AG10803 (cell line): ENCODE measurements around the gene CRNKL1.

ENCODE experiments used
- DNase-seq: peaks from one replicate; pipeline ENCODE4 v3.0.0; 2010; ENCODE audit warnings: low read depth
- H3K4me3 ChIP-seq: 2 replicates; pipeline ENCODE4 v1.5.1; 2011; ENCODE audit warnings: mild to moderate bottlenecking, low read length, control low read depth
- TF ChIP-seq, protein P1 (sequence below): conservative IDR thresholded peaks from 2 replicates; pipeline ENCODE4 v1.5.1; 2011; ENCODE audit warnings: mild to moderate bottlenecking, low read length, control low read depth, inconsistent platforms

Gene CRNKL1

DNA sequence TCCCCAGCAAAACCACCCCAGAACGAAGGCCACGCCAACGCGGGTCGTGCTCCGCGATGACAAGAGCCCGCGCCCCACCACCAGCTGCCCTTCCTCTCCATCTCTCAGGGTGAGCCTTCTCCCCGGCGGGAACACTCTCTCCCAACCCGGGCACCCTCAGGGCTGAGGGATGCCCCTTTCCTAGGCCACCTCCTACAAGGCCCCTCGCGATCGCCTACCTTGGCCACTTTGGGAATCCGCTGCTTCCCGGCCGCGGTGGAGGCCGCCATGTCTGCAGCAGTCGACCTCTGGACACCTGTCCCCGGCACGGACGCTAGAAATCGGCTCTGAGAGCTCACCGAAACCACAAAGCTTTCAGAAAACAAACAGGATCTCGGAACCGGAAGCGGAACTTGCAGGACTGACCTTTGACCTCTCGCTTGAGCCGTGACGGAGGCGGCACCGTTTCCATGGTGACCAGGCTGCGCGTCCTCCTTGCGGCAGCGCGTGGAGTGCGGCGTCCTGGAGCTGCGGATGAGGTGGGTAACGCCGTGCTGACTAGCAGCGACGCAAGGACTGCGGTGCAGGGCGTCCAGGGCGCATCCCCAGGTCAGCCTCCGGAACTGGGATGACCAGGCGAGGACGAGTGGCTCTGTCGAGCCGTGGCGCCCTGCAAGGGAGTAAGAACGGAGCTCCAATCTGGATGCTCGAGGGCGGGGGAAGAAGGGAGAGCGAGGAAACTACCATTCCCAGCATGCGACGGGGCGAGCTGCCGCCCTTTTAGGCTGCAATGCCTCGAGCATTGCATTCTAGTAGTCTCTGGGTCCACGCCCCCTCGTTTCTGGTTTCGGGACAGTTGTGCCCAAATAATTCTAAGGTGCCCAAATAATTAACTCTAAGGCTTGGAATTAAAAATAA lies at the start of gene CRNKL1, which contains the start of gene CFAP61:
TSS of gene CRNKL1 (minus strand) at position 393 of the 897 bp plus-strand sequence. CDS start at position 269, 124 bp downstream.
TSS of gene CFAP61 (plus strand) at position 459 of the 897 bp plus-strand sequence. CDS start 4,122 bp downstream, outside the sequence.
- TF ChIP-seq, protein P1, sequence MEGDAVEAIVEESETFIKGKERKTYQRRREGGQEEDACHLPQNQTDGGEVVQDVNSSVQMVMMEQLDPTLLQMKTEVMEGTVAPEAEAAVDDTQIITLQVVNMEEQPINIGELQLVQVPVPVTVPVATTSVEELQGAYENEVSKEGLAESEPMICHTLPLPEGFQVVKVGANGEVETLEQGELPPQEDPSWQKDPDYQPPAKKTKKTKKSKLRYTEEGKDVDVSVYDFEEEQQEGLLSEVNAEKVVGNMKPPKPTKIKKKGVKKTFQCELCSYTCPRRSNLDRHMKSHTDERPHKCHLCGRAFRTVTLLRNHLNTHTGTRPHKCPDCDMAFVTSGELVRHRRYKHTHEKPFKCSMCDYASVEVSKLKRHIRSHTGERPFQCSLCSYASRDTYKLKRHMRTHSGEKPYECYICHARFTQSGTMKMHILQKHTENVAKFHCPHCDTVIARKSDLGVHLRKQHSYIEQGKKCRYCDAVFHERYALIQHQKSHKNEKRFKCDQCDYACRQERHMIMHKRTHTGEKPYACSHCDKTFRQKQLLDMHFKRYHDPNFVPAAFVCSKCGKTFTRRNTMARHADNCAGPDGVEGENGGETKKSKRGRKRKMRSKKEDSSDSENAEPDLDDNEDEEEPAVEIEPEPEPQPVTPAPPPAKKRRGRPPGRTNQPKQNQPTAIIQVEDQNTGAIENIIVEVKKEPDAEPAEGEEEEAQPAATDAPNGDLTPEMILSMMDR = 0 out of 2 replicates have a peak, but pooled peaks have one; percentile 1
- DNase-seq = peak; percentile 94
- H3K4me3 ChIP-seq = peak within 1 kb of the TSS; percentile 93

DNA sequence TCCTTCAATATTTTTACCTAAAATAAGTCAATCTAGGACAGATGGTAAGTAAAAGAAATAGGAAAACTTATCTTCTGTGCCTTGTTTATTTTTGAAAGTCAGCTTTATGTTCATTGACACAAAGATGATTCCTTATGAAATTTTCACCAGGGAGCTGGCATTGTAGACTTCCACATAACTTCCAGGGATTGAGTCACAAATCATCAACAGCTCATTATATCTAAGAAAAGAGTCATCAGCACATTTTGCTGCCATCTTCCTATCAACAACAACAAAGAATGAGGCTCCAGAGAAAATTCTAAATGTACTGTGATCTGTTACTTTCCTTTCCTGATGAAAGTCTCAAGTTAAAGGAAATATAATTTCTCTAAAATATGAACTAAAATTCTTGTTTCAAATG lies 48.6 kb upstream of the CRNKL1 start:
- DNase-seq = no peak
- TF ChIP-seq, protein P1 = no peak
- no peak overlapping the region for H3K4me3 ChIP-seq

DNA sequence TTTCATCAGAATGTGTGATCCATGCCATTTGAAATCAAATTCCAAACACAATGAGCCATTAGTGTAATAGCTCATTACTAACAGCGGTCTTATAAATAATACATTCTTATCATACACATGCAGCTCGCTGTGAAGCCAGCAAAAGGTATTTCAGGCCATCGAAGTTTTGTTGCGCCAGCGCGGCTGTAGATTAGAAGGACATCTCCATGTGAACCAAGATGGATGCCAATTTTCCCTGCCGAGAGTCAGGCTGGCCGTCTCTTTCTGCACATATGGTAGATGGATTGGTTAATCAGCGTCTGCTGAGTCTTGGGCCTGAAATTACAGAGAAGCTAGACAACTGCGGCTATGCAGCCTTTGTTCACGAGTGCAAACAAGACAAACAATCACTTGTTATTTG lies 44.2 kb upstream of the CRNKL1 start:
- H3K4me3 ChIP-seq = no peak overlapping the region
- TF ChIP-seq, protein P1 = no peak
- DNase-seq = peak; percentile 61

DNA sequence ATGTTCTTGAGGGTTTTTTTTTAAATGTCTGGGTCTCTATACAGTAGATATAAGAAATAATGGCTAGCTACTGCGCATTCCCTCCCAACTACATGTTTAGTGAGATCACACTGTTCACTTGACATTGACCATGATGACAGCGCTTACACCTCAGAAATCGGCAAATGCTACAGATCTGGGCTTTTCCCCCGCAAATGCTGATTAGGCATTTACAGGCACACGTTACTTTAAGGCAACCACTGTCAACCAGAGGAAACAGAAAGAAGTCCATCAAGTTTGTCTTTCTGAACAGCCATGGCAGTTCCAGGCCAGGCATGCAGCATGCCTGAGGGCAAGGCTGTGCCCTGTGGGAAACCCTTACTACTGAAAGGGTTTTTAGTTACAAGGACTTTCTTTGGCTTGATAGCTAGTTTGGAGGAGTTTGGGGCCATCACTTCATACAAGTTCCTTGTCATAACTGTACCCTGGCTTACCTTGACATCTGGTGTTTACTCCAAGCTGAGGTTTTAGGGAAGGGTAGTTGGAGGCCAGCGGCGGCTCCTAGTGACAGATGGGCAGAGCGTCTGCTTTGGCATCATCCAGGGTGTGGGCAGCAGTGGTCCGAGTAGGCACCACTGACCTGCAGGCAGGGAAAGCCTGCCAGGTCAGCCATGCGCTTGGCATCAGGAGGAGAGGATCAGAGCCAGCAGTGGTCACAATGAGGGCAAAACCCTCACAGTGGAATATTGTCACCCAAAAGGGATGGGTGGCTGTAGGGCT lies 43.0 kb upstream of the CRNKL1 start:
- DNase-seq = no peak
- H3K4me3 ChIP-seq = no peak overlapping the region
- TF ChIP-seq, protein P1 = no peak

DNA sequence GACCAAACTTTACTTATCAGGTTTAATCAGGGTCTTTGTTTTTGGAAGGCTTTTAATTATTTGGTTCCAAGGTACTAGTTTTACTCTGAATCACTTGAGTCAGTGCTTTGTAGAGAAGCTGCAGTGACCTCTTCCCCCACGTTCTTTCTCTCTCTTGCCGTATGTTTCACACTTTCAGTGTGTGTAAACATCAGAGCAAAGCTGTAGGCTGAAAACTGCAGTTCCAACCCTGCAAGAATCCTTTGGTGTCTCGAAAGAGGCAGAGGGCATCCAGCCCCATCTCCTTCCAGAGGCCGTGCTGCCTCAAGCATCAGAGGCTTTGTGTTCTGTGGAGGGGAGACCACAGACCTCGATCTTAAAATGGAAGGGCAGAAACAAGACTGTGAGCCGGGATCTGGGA lies 42.1 kb upstream of the CRNKL1 start:
- no peak for DNase-seq
- TF ChIP-seq, protein P1 = no peak
- no peak overlapping the region for H3K4me3 ChIP-seq

DNA sequence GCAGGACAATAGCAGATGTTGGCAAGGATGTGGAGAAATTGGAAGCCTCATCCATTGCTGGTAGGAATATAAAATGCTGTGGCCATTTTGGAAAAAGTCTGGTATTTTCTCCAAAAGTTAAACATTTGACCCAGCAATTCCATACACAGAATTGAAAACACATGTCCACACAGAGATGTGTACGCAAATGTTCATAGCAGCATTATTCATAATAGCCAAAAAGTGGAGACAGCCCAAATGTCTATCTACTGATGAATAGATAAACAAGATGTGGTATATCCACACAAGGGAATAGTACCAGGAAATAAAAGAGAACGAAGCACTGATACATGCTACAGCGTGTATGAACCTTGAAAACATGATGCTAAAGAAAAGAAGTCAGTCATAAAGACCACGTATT lies 40.6 kb upstream of the CRNKL1 start:
- peak; percentile 7 for DNase-seq
- TF ChIP-seq, protein P1 = no peak
- H3K4me3 ChIP-seq = no peak overlapping the region
